HCT116 (cell line): ENCODE data around the gene CD93. TPM values are rescaled to one million over a fixed set of nuclear protein-coding genes. Genes with fewer than 3 reads are reported as not detected.

Experiments
- ATAC-seq: fragments of 200-7000 bp; cut with Tn5 transposase; 2 replicates; pipeline ENCODE4 v1.9.1; 2020; ENCODE audit warnings: mild to moderate bottlenecking, moderate library complexity
- BruUV-seq: library from RNA; stranded (reverse); fragments of 400-500 nt; replicated peaks from 2 replicates; lab custom pipeline; 2021; lab: Mats Ljungman, UMichigan
- CTCF ChIA-PET: fragments of 300-600 bp; sonication (Branson Sonifier 250); formaldehyde crosslinking; loops from one replicate; lab custom pipeline; 2021; ENCODE audit warnings: antibody characterized with exemption; lab: Charles Lee
- POLR2A ChIA-PET: fragments of 300-600, 350-600 bp; sonication (Branson Sonifier 250); formaldehyde crosslinking; loops from one replicate; lab custom pipeline; 2021; ENCODE audit warnings: antibody characterized with exemption; lab: Charles Lee
- RAD21 ChIA-PET, 2 experiments: fragments of 300-600 bp; sonication (Branson Sonifier 250); formaldehyde crosslinking; loops; one replicate each; lab custom pipeline; 2023; ENCODE audit warnings: low total read pairs in 2 of 2; ENCODE audit not compliant: uncharacterized antibody in 2 of 2, unreplicated experiment in 2 of 2, low non-redundant PET in 1 of 2; lab: Charles Lee
- DNase-seq: peaks from one replicate; pipeline ENCODE4 v3.0.0-alpha.2; 2010; ENCODE audit warnings: low read depth, low spot score
- H2AFZ ChIP-seq: fragments of 200-600 bp; shearing (Covaris generic), sonication (generic); 2 replicates; pipeline ENCODE4 v1.6.1; 2017; ENCODE audit warnings: low read depth, mixed run types, mixed read lengths, antibody characterized with exemption, low read length; ENCODE audit not compliant: poor library complexity, severe bottlenecking
- H3K27ac ChIP-seq: 2 replicates; pipeline ENCODE4 v1.5.1; 2012; ENCODE audit warnings: low read depth, low read length
- H3K27me3 ChIP-seq: fragments of 200-600 bp; sonication (generic); 2 replicates; pipeline ENCODE4 v1.6.1; 2016; ENCODE audit warnings: mixed run types, low read length, mixed read lengths; ENCODE audit not compliant: insufficient read depth
- H3K36me3 ChIP-seq, 2 experiments: fragments of 200-500 bp in 1 of 2; fragments of 200-600 bp in 1 of 2; sonication (Bioruptor generic) in 1 of 2; sonication (generic) in 1 of 2; 2 replicates each; pipeline versions ENCODE4 v1.5.1 to v1.6.1; 2014 to 2016; ENCODE audit warnings: low read length in 2 of 2, inconsistent platforms in 1 of 2, mixed read lengths in 1 of 2, mixed run types in 1 of 2; ENCODE audit not compliant: insufficient read depth in 2 of 2, control insufficient read depth in 1 of 2
- H3K4me1 ChIP-seq, 2 experiments: fragments of 200-600 bp in 1 of 2; sonication (generic) in 1 of 2; 2 replicates each; pipeline versions ENCODE4 v1.5.1 to v1.6.1; 2012 to 2017; ENCODE audit warnings: low read length in 2 of 2, inconsistent platforms in 1 of 2, mild to moderate bottlenecking in 1 of 2, mixed read lengths in 1 of 2, mixed run types in 1 of 2, moderate library complexity in 1 of 2; ENCODE audit not compliant: insufficient read depth in 2 of 2, control insufficient read depth in 1 of 2
- H3K4me2 ChIP-seq: fragments of 200-600 bp; sonication (generic); 2 replicates; pipeline ENCODE4 v1.6.1; 2017; ENCODE audit warnings: mixed run types, low read length, mixed read lengths
- H3K4me3 ChIP-seq, 2 experiments: fragments of 200-600 bp in 1 of 2; sonication (generic) in 1 of 2; replicated peaks in 1 of 2; 2 replicates each; pipeline ENCODE4 v1.5.1; 2011 to 2016; ENCODE audit warnings: low read length in 2 of 2, control low read depth in 1 of 2, low read depth in 1 of 2, mild to moderate bottlenecking in 1 of 2, mixed read lengths in 1 of 2, mixed run types in 1 of 2
- H3K79me2 ChIP-seq: fragments of 200-600 bp; sonication (generic); 2 replicates; pipeline ENCODE4 v1.6.1; 2017; ENCODE audit warnings: mild to moderate bottlenecking, mixed run types, low read length, moderate library complexity, mixed read lengths; ENCODE audit not compliant: insufficient read depth
- H3K9ac ChIP-seq: fragments of 200-600 bp; sonication (generic); 2 replicates; pipeline ENCODE4 v1.6.1; 2016; ENCODE audit warnings: low read length, mixed read lengths
- H3K9me2 ChIP-seq: fragments of 200-600 bp; sonication (generic), shearing (Covaris generic); 2 replicates; pipeline ENCODE4 v1.6.1; 2017; ENCODE audit warnings: mixed run types, mild to moderate bottlenecking, moderate library complexity; ENCODE audit not compliant: insufficient read depth
- H3K9me3 ChIP-seq, 2 experiments: fragments of 200-500 bp in 1 of 2; fragments of 200-600 bp in 1 of 2; sonication (Bioruptor generic) in 1 of 2; sonication (generic) in 1 of 2; 2 replicates each; pipeline ENCODE4 v1.6.1; 2014 to 2017; ENCODE audit warnings: low read length in 2 of 2, mixed read lengths in 2 of 2, inconsistent platforms in 1 of 2, low read depth in 1 of 2, mild to moderate bottlenecking in 1 of 2, mixed run types in 1 of 2, moderate library complexity in 1 of 2; ENCODE audit not compliant: control insufficient read depth in 1 of 2, insufficient read depth in 1 of 2
- H4K20me1 ChIP-seq: fragments of 200-600 bp; sonication (generic), shearing (Covaris generic); 2 replicates; pipeline ENCODE4 v1.6.1; 2017; ENCODE audit warnings: mixed run types, mild to moderate bottlenecking, moderate library complexity; ENCODE audit not compliant: insufficient read depth
- CEBPB ChIP-seq: IDR thresholded peaks from 2 replicates; pipeline ENCODE4 v1.6.1; 2012; ENCODE audit warnings: low read depth
- JUND ChIP-seq: IDR thresholded peaks from 2 replicates; pipeline ENCODE4 v1.6.1; 2012
- MAX ChIP-seq: IDR thresholded peaks from 2 replicates; pipeline ENCODE4 v1.6.1; 2012
- POLR2A ChIP-seq: IDR thresholded peaks from 2 replicates; pipeline ENCODE4 v1.7.0; 2011; ENCODE audit warnings: borderline replicate concordance; ENCODE audit not compliant: insufficient read depth, insufficient read length; ENCODE audit errors: extremely low read depth
- POLR2AphosphoS5 ChIP-seq: IDR thresholded peaks from 2 replicates; pipeline ENCODE4 v1.6.1; 2011; ENCODE audit warnings: mild to moderate bottlenecking, low read depth, low read length, moderate library complexity
- SP1 ChIP-seq: IDR thresholded peaks from 2 replicates; pipeline ENCODE4 v1.6.1; 2012; ENCODE audit warnings: low read depth
- TCF7L2 ChIP-seq: IDR thresholded peaks from 2 replicates; pipeline ENCODE4 v1.7.0; 2011; ENCODE audit warnings: borderline replicate concordance, inconsistent platforms; ENCODE audit not compliant: insufficient read depth, insufficient read length; ENCODE audit errors: extremely low read depth
- YY1 ChIP-seq: IDR thresholded peaks from 2 replicates; pipeline ENCODE4 v1.6.1; 2011; ENCODE audit warnings: low read length, low read depth, moderate library complexity, mild to moderate bottlenecking; ENCODE audit not compliant: insufficient replicate concordance; ENCODE audit errors: extremely low read depth
- ZFX ChIP-seq: fragments of 450-650 bp; IDR thresholded peaks from 2 replicates; pipeline ENCODE4 v1.6.1; 2017
- intact Hi-C: fragments of 100-400 bp; cut with micrococcal nuclease; formaldehyde crosslinking; loops from 2 replicates; pipeline ENCODE4 v1.10.0; 2022
- total RNA-seq: library from RNA; stranded (reverse); gene quantifications from one replicate; pipeline ENCODE4 v1.2.1, GENCODE V29; 2021; ENCODE audit not compliant: unreplicated experiment
- TF ChIP-seq, protein P1 (sequence below): IDR thresholded peaks from 2 replicates; pipeline ENCODE4 v1.6.1; 2011; ENCODE audit warnings: mild to moderate bottlenecking, low read length, moderate library complexity; ENCODE audit not compliant: insufficient replicate concordance; ENCODE audit errors: extremely low read depth
- TF ChIP-seq, protein P2 (sequence below), 3 experiments: fragments of 200-600 bp in 1 of 3; sonication (generic) in 1 of 3; IDR thresholded peaks in 2 of 3; conservative IDR thresholded peaks in 1 of 3; 2 replicates each; pipeline ENCODE4 v1.5.1; 2012 to 2017; ENCODE audit warnings: low read depth in 2 of 3, low read length in 2 of 3, antibody characterized with exemption in 1 of 3, borderline replicate concordance in 1 of 3, control low read depth in 1 of 3, mild to moderate bottlenecking in 1 of 3, mixed read lengths in 1 of 3, mixed run types in 1 of 3, moderate library complexity in 1 of 3; ENCODE audit not compliant: insufficient read depth in 1 of 3
- TF ChIP-seq, protein P3 (sequence below): IDR thresholded peaks from 2 replicates; pipeline ENCODE4 v1.6.1; 2012

CD93 gene
- total RNA-seq, 1 experiment from 2014 or later: 0.07 TPM

DNA sequence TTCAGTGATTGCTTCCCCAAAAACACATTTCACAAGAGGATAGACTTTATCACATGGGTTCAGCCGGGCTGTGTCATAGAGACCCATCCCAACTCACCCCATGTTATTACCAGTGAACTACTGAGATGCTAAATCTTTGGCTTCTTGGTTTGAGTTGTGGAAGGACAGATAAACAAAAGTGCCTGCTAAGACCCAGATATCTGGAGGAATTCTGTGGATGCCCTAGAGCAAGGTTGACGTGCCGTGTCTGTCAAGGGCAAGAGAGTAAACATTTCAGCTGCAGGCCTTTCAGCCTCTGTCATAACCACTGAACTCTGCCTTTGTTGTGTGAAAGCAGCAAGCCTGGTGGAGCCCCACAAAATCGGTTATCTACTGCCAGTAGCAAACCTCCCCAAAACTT, 25.5 kb downstream of the CD93 start:
- no TSS peak for BruUV-seq

More for the DNA sequence above, 25.5 kb downstream of the CD93 start:
- H3K9me3 ChIP-seq: no peaks in the 10 kb centered on the region
- TF ChIP-seq TCF7L2 (no peak), YY1 (no peak), MAX (no peak), CEBPB (no peak), ZFX (no peak), SP1 (no peak), POLR2A (no peak), JUND (no peak), POLR2AphosphoS5 (no peak)
- TF ChIP-seq, protein P1, sequence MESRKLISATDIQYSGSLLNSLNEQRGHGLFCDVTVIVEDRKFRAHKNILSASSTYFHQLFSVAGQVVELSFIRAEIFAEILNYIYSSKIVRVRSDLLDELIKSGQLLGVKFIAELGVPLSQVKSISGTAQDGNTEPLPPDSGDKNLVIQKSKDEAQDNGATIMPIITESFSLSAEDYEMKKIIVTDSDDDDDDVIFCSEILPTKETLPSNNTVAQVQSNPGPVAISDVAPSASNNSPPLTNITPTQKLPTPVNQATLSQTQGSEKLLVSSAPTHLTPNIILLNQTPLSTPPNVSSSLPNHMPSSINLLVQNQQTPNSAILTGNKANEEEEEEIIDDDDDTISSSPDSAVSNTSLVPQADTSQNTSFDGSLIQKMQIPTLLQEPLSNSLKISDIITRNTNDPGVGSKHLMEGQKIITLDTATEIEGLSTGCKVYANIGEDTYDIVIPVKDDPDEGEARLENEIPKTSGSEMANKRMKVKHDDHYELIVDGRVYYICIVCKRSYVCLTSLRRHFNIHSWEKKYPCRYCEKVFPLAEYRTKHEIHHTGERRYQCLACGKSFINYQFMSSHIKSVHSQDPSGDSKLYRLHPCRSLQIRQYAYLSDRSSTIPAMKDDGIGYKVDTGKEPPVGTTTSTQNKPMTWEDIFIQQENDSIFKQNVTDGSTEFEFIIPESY: no peak
- TF ChIP-seq, protein P2, sequence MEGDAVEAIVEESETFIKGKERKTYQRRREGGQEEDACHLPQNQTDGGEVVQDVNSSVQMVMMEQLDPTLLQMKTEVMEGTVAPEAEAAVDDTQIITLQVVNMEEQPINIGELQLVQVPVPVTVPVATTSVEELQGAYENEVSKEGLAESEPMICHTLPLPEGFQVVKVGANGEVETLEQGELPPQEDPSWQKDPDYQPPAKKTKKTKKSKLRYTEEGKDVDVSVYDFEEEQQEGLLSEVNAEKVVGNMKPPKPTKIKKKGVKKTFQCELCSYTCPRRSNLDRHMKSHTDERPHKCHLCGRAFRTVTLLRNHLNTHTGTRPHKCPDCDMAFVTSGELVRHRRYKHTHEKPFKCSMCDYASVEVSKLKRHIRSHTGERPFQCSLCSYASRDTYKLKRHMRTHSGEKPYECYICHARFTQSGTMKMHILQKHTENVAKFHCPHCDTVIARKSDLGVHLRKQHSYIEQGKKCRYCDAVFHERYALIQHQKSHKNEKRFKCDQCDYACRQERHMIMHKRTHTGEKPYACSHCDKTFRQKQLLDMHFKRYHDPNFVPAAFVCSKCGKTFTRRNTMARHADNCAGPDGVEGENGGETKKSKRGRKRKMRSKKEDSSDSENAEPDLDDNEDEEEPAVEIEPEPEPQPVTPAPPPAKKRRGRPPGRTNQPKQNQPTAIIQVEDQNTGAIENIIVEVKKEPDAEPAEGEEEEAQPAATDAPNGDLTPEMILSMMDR (IDR thresholded peaks at IDR 0.05 in 2 of 3, conservative IDR thresholded peaks at IDR 0.05 in 1 of 3; ENCODE audit: borderline replicate concordance in 1 of 3, insufficient read depth in 1 of 3, low read depth in 2 of 3, low read length in 2 of 3): no peak
- TF ChIP-seq, protein P3, sequence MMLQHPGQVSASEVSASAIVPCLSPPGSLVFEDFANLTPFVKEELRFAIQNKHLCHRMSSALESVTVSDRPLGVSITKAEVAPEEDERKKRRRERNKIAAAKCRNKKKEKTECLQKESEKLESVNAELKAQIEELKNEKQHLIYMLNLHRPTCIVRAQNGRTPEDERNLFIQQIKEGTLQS: no peak
- DNase-seq (no peak), ATAC-seq (no peak)
- H3K36me3 ChIP-seq: no peaks in the 10 kb centered on the region
- no peaks in the 10 kb centered on the region for H3K79me2 ChIP-seq
- H3K9me2 ChIP-seq: no peaks in the 10 kb centered on the region
- no peak overlapping the region for H3K9ac ChIP-seq
- ChIA-PET RAD21 (no interaction called here), CTCF (interaction anchor here (1.4 to 2.5 kb wide), 2 partner anchors 10 to 140 kb away, joined by 3 to 17 read pairs; no protein-coding TSS in a partner anchor), POLR2A (no interaction called here)
- H4K20me1 ChIP-seq: no peaks in the 10 kb centered on the region
- intact Hi-C loops: loop anchor here (5.0 kb wide), 1 partner anchor 368 kb away; no protein-coding TSS in a partner anchor
- H2AFZ ChIP-seq: no peak overlapping the region
- no peaks in the 10 kb centered on the region; a peak in 1 of 4 replicates for H3K4me1 ChIP-seq
- no peak overlapping the region for H3K4me3 ChIP-seq
- no peak overlapping the region for H3K4me2 ChIP-seq
- no peaks in the 10 kb centered on the region for H3K27me3 ChIP-seq
- no peak overlapping the region for H3K27ac ChIP-seq
